Measurements from ENCODE around the gene CDH4.

Gene CDH4

GRCh38 chr20:61797971-61798411, 545.9 kb downstream of the CDH4 start:
- no peak for DNase-seq (ENCODE audit: low read depth)
- no peak overlapping the region for H3K4me3 ChIP-seq (replicated peaks; ENCODE audit: low read depth, low read length)
- TF ChIP-seq, protein P1, sequence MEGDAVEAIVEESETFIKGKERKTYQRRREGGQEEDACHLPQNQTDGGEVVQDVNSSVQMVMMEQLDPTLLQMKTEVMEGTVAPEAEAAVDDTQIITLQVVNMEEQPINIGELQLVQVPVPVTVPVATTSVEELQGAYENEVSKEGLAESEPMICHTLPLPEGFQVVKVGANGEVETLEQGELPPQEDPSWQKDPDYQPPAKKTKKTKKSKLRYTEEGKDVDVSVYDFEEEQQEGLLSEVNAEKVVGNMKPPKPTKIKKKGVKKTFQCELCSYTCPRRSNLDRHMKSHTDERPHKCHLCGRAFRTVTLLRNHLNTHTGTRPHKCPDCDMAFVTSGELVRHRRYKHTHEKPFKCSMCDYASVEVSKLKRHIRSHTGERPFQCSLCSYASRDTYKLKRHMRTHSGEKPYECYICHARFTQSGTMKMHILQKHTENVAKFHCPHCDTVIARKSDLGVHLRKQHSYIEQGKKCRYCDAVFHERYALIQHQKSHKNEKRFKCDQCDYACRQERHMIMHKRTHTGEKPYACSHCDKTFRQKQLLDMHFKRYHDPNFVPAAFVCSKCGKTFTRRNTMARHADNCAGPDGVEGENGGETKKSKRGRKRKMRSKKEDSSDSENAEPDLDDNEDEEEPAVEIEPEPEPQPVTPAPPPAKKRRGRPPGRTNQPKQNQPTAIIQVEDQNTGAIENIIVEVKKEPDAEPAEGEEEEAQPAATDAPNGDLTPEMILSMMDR (IDR thresholded peaks at IDR 0.05; ENCODE audit: low read length, missing control alignments) = no peak

- no peak overlapping the region for H3K4me3 ChIP-seq (replicated peaks; ENCODE audit: low read depth, low read length)
- TF ChIP-seq, protein P1 (IDR thresholded peaks at IDR 0.05; ENCODE audit: low read length, missing control alignments) = no peak
- no peak for DNase-seq (ENCODE audit: low read depth)
These were observed 546.6 kb downstream of the CDH4 start for GRCh38 chr20:61798632-61799031.

- no peak for DNase-seq (ENCODE audit: low read depth)
- TF ChIP-seq, protein P1 (IDR thresholded peaks at IDR 0.05; ENCODE audit: low read length, missing control alignments) = no peak
- no peak overlapping the region for H3K4me3 ChIP-seq (replicated peaks; ENCODE audit: low read depth, low read length)
These were observed 547.4 kb downstream of the CDH4 start for GRCh38 chr20:61799394-61799923.

DNA sequence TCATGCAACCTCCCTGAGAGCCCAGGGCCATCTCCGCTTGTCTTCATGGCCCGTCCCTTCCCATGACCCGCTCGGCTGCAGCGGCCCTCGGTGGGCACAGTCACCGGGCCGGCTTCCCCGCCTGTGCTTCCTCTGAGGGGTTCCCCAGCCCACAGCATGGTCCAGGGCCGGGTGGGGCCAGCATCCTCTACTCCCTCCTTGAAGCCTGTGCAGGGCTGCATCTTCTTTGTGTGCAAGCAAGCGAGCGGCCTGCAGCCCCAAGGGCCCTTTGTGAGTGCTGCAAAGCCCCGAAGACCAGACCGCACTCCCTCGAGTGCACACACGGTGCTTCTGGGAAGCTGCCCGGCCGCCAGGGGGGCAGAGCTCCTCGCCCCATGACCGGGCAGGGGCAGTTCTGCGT, 547.9 kb downstream of the CDH4 start:
- TF ChIP-seq, protein P1 (IDR thresholded peaks at IDR 0.05; ENCODE audit: low read length, missing control alignments) = no peak
- no peak overlapping the region for H3K4me3 ChIP-seq (replicated peaks; ENCODE audit: low read depth, low read length)

DNA sequence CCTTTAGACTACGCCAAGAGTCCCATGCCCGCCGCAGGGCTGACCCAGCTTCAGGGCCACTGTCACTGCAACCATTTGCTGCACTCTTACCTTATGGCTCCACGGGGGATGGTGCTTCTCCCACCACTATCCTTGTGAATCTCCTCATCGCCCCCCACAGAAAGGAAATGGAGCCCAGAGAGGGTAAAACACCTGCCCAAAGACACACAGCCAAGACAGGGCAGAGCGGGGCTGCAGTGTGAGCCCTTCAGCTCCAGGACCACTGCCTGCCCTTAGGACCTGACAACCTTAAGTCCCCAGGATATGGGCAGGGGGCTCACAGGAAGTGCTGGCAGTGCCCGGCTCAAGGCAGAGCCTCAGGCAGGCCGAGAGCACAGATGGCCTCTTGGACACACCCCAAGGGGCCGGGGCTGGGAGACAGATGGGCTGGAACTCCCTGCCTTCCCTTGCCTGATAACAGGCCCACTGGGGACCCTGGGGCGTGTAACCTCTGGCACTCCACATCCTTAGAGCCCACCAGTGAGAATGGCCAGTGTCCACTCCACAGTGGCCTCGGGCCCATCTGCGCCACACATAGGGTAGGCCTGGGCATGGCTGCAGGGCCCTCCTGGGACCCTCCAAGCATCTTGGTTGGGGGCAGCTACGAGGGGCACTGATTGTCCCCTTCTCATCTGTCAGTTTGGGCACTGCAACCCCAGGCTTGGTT, 548.5 kb downstream of the CDH4 start:
- DNase-seq (ENCODE audit: low read depth) = no peak
- H3K4me3 ChIP-seq (replicated peaks; ENCODE audit: low read depth, low read length) = no peak overlapping the region
- TF ChIP-seq, protein P1 (IDR thresholded peaks at IDR 0.05; ENCODE audit: low read length, missing control alignments) = no peak

More for the DNA sequence above, 547.9 kb downstream of the CDH4 start:
- no peak for DNase-seq (ENCODE audit: low read depth)

DNA sequence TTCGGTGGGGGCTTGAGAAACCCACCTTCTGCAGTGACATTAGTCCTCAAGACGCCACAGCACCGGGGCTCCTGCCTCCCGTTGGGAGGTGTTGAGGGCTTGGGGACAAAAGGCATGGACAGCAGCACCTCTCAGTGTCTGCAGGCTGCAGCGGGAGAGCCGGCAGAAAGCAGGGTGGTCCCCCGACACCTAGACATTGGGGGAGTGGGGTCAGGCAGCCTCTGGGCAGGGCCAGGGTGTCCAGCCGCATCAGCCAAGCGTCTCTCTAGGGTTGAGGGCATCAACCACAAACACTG, 549.0 kb downstream of the CDH4 start:
- no peak for DNase-seq (ENCODE audit: low read depth)
- no peak overlapping the region for H3K4me3 ChIP-seq (replicated peaks; ENCODE audit: low read depth, low read length)
- TF ChIP-seq, protein P1 (IDR thresholded peaks at IDR 0.05; ENCODE audit: low read length, missing control alignments) = no peak

GRCh38 chr20:61801428-61801827, 549.4 kb downstream of the CDH4 start:
- H3K4me3 ChIP-seq (replicated peaks; ENCODE audit: low read depth, low read length) = no peak overlapping the region
- no peak for DNase-seq (ENCODE audit: low read depth)
- TF ChIP-seq, protein P1 (IDR thresholded peaks at IDR 0.05; ENCODE audit: low read length, missing control alignments) = no peak
